ENCODE data around the gene NRXN2.

NRXN2 gene

DNA sequence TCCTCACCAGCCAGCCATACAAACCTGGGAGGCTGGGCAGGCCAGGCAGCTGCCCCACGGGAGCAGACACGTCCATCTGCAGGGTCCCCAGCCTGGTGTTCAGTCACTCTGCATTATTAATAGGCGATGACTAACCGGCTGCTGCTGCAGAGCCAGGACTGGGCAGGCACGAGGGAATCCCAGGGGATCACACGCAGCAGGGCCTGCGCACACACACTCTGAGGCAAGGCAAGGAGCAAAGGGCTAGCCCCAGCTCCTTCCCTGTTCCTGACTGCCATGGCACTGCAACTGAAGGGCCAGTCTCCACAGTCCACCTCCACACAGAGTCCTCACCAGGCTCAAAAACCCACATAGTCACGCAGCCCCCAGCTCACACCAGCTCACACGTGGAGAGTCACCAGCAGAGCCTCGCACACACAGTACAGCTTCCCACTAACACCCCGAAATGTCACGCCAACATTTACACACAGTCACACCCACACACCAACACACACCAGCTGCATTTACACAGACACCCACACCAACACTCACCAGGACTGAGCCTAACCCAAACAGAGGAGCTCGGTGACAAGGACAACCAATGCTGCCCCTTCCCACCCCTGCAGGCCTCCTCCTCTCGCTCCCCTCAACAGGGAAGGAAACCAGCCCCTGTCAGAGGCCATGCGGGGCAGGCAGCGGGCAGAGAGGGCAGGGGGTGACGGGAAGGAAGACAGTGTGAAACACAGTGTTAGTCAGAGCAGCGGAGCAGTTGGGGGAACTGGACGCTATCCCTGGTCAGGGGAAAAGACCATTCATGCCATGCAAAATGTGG is 47.3 kb downstream of the NRXN2 start:
- H3K4me2 ChIP-seq (ENCODE audit: low read length, poor library complexity, severe bottlenecking) = no peak overlapping the region
- peak overlapping the region; percentile 22 to 79 for H3K4ac ChIP-seq (ENCODE audit: low read depth in 1 of 2, low read length in 2 of 2)
- H3K79me1 ChIP-seq (replicated peaks; ENCODE audit: low read length, poor library complexity, severe bottlenecking) = no peaks in the 10 kb centered on the region
- H3K27ac ChIP-seq (ENCODE audit: low read length, poor library complexity, severe bottlenecking) = no peak overlapping the region
- H3K9ac ChIP-seq (ENCODE audit: low read length) = peak overlapping the region; percentile 58
- H4K8ac ChIP-seq (ENCODE audit: low read length) = peak overlapping the region; percentile 59
- peaks cover 13% of the 10 kb centered on the region for H3K4me1 ChIP-seq (ENCODE audit: control insufficient read depth, insufficient read depth, low read depth, low read length)
- peak overlapping the region in 1 of 2 experiments; percentile 63 for H3K14ac ChIP-seq (ENCODE audit: low read length in 2 of 2)
- 46% methylated on average over 18 of the region's 19 CpGs for WGBS
- peak overlapping the region; percentile 70 to 79 for H3K18ac ChIP-seq (ENCODE audit: low read depth in 1 of 2, low read length in 2 of 2)
- H3K27me3 ChIP-seq (ENCODE audit: control insufficient read depth in 1 of 2, insufficient read depth in 1 of 2, low read length in 2 of 2) = peaks cover 29 to 84% of the 10 kb centered on the region in 2 experiments
- H2BK12ac ChIP-seq (ENCODE audit: low read length in 2 of 2) = peak overlapping the region; percentile 42 to 79
- no peak overlapping the region for H2BK120ac ChIP-seq (ENCODE audit: low read depth, low read length)
- H3K9me3 ChIP-seq (ENCODE audit: control insufficient read depth, low read length) = no peaks in the 10 kb centered on the region
- H3K36me3 ChIP-seq (ENCODE audit: control insufficient read depth in 1 of 2, insufficient read depth in 2 of 2, low read depth in 1 of 2, low read length in 2 of 2) = no peaks in the 10 kb centered on the region
- H4K91ac ChIP-seq (ENCODE audit: low read length) = peak overlapping the region; percentile 92
- H3K23ac ChIP-seq (ENCODE audit: low read length in 2 of 2) = no peak overlapping the region
- peak overlapping the region; percentile 60 for H2BK15ac ChIP-seq (ENCODE audit: low read depth, poor library complexity, severe bottlenecking)
- H3K4me3 ChIP-seq (ENCODE audit: insufficient read depth in 1 of 2, low read depth in 1 of 2, low read length in 2 of 2) = peak overlapping the region in 1 of 2 experiments; percentile 52
- peak; percentile 92 for DNase-seq
- H2BK5ac ChIP-seq (ENCODE audit: low read depth, low read length, poor library complexity, severe bottlenecking) = no peak overlapping the region
- no peak overlapping the region for H2AFZ ChIP-seq (ENCODE audit: low read depth, low read length)
- no peak overlapping the region for H2AK5ac ChIP-seq (ENCODE audit: low read length, severe bottlenecking)

DNA sequence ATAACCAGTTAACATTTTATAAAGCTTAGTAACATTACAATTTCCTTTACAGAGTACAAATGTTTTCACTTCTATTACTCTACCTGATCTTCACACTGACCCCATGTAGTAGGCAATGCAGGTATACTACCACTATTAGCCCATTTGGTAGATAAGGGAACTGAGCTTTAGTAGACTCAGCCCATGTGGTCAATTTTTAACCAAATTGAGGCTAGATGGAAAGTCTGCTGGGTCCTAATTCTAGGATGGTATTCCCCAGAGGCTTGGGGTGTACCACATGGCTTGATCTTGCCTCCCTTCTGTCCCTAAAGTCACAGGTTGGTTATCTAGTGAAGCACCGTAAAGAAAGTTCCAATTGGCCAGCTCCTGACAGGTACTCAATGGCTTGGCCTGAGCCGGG is 48.2 kb downstream of the NRXN2 start:
- Histone ChIP-seq H3K79me1 (replicated peaks; ENCODE audit: low read length, poor library complexity, severe bottlenecking) (no peaks in the 10 kb centered on the region), H3K23ac (ENCODE audit: low read length in 2 of 2) (peak overlapping the region in 1 of 2 experiments; percentile 27), H3K18ac (ENCODE audit: low read depth in 1 of 2, low read length in 2 of 2) (no peak overlapping the region), H2BK12ac (ENCODE audit: low read length in 2 of 2) (no peak overlapping the region), H3K4me2 (ENCODE audit: low read length, poor library complexity, severe bottlenecking) (no peak overlapping the region), H4K91ac (ENCODE audit: low read length) (no peak overlapping the region), H3K4me3 (ENCODE audit: insufficient read depth in 1 of 2, low read depth in 1 of 2, low read length in 2 of 2) (peak overlapping the region in 1 of 2 experiments; percentile 43), H4K8ac (ENCODE audit: low read length) (no peak overlapping the region), H2BK15ac (ENCODE audit: low read depth, poor library complexity, severe bottlenecking) (no peak overlapping the region), H2AFZ (ENCODE audit: low read depth, low read length) (no peak overlapping the region), H3K9ac (ENCODE audit: low read length) (no peak overlapping the region), H3K27ac (ENCODE audit: low read length, poor library complexity, severe bottlenecking) (no peak overlapping the region), H2AK5ac (ENCODE audit: low read length, severe bottlenecking) (no peak overlapping the region), H3K36me3 (ENCODE audit: control insufficient read depth in 1 of 2, insufficient read depth in 2 of 2, low read depth in 1 of 2, low read length in 2 of 2) (no peaks in the 10 kb centered on the region), H3K9me3 (ENCODE audit: control insufficient read depth, low read length) (no peaks in the 10 kb centered on the region), H3K4ac (ENCODE audit: low read depth in 1 of 2, low read length in 2 of 2) (no peak overlapping the region), H2BK120ac (ENCODE audit: low read depth, low read length) (no peak overlapping the region), H3K4me1 (ENCODE audit: control insufficient read depth, insufficient read depth, low read depth, low read length) (peaks cover 13% of the 10 kb centered on the region), H3K27me3 (ENCODE audit: control insufficient read depth in 1 of 2, insufficient read depth in 1 of 2, low read length in 2 of 2) (peaks cover 33 to 84% of the 10 kb centered on the region in 2 experiments), H3K14ac (ENCODE audit: low read length in 2 of 2) (no peak overlapping the region), H2BK5ac (ENCODE audit: low read depth, low read length, poor library complexity, severe bottlenecking) (no peak overlapping the region)
- WGBS = 92% methylated on average over 2 of the region's 2 CpGs
- no peak for DNase-seq

DNA sequence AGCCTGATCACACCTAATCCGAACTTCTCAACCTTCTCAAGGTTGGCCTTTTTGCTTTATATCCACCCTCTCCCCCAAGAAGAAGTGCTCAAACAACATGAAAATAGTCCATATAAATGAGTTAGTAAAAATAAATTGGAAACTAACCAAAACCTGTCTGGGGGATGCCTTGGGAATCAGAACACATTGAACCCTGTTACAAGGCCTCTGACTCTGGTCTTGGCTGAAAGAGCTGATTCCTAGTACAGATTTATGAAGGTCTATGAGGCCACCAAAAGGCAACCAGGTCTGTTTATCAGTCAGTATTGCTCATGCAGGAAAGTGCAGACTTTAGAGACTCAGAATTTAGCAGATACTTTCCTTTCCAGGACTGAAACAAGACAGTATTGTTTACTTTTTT is 49.7 kb downstream of the NRXN2 start:
- H2BK12ac ChIP-seq (ENCODE audit: low read length in 2 of 2) = no peak overlapping the region
- H3K23ac ChIP-seq (ENCODE audit: low read length in 2 of 2) = no peak overlapping the region
- no peak overlapping the region for H3K4ac ChIP-seq (ENCODE audit: low read depth in 1 of 2, low read length in 2 of 2)
- no peak overlapping the region for H3K9ac ChIP-seq (ENCODE audit: low read length)
- H2AFZ ChIP-seq (ENCODE audit: low read depth, low read length) = no peak overlapping the region
- WGBS = 100% methylated on average over 1 of the region's 1 CpG
- no peak overlapping the region for H3K18ac ChIP-seq (ENCODE audit: low read depth in 1 of 2, low read length in 2 of 2)
- H2BK15ac ChIP-seq (ENCODE audit: low read depth, poor library complexity, severe bottlenecking) = no peak overlapping the region
- no peak overlapping the region for H2BK120ac ChIP-seq (ENCODE audit: low read depth, low read length)
- no peak overlapping the region for H3K27ac ChIP-seq (ENCODE audit: low read length, poor library complexity, severe bottlenecking)
- H3K4me2 ChIP-seq (ENCODE audit: low read length, poor library complexity, severe bottlenecking) = no peak overlapping the region
- H3K9me3 ChIP-seq (ENCODE audit: control insufficient read depth, low read length) = no peaks in the 10 kb centered on the region
- H3K4me3 ChIP-seq (ENCODE audit: insufficient read depth in 1 of 2, low read depth in 1 of 2, low read length in 2 of 2) = no peak overlapping the region
- H3K14ac ChIP-seq (ENCODE audit: low read length in 2 of 2) = no peak overlapping the region
- no peaks in the 10 kb centered on the region for H3K36me3 ChIP-seq (ENCODE audit: control insufficient read depth in 1 of 2, insufficient read depth in 2 of 2, low read depth in 1 of 2, low read length in 2 of 2)
- no peak overlapping the region for H4K8ac ChIP-seq (ENCODE audit: low read length)
- H2BK5ac ChIP-seq (ENCODE audit: low read depth, low read length, poor library complexity, severe bottlenecking) = no peak overlapping the region
- no peak overlapping the region for H2AK5ac ChIP-seq (ENCODE audit: low read length, severe bottlenecking)
- H3K79me1 ChIP-seq (replicated peaks; ENCODE audit: low read length, poor library complexity, severe bottlenecking) = no peaks in the 10 kb centered on the region
- no peak for DNase-seq
- peaks cover 46 to 89% of the 10 kb centered on the region in 2 experiments for H3K27me3 ChIP-seq (ENCODE audit: control insufficient read depth in 1 of 2, insufficient read depth in 1 of 2, low read length in 2 of 2)
- H4K91ac ChIP-seq (ENCODE audit: low read length) = no peak overlapping the region
- peaks cover 13% of the 10 kb centered on the region for H3K4me1 ChIP-seq (ENCODE audit: control insufficient read depth, insufficient read depth, low read depth, low read length)

DNA sequence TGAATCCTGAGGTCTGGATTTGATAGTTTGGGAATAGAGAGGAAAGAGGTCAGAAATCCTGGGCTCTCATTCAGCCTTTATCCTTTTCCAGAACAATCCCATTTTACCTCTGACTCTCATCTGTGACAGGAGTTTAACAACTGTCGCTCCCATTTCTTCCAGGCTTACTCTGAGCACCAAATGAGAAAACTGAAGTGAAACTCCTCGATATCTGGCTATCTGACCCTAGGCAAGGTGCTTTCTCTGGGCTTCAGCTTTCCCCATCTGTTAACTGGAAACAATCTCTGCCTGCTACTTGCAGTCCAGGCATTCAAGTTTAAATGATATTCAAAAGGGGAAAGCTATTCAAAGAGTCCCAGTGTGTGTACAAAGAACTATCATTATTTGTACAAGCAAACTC is 50.1 kb downstream of the NRXN2 start:
- H2BK12ac ChIP-seq (ENCODE audit: low read length in 2 of 2) = no peak overlapping the region
- no peak overlapping the region for H3K4ac ChIP-seq (ENCODE audit: low read depth in 1 of 2, low read length in 2 of 2)
- H2BK120ac ChIP-seq (ENCODE audit: low read depth, low read length) = no peak overlapping the region
- H3K36me3 ChIP-seq (ENCODE audit: control insufficient read depth in 1 of 2, insufficient read depth in 2 of 2, low read depth in 1 of 2, low read length in 2 of 2) = no peaks in the 10 kb centered on the region
- H2AFZ ChIP-seq (ENCODE audit: low read depth, low read length) = no peak overlapping the region
- H2BK5ac ChIP-seq (ENCODE audit: low read depth, low read length, poor library complexity, severe bottlenecking) = no peak overlapping the region
- WGBS = 87% methylated on average over 2 of the region's 2 CpGs
- no peak overlapping the region for H4K91ac ChIP-seq (ENCODE audit: low read length)
- no peak overlapping the region for H3K27ac ChIP-seq (ENCODE audit: low read length, poor library complexity, severe bottlenecking)
- H3K4me2 ChIP-seq (ENCODE audit: low read length, poor library complexity, severe bottlenecking) = no peak overlapping the region
- H3K23ac ChIP-seq (ENCODE audit: low read length in 2 of 2) = no peak overlapping the region
- H2AK5ac ChIP-seq (ENCODE audit: low read length, severe bottlenecking) = no peak overlapping the region
- H4K8ac ChIP-seq (ENCODE audit: low read length) = no peak overlapping the region
- H3K9ac ChIP-seq (ENCODE audit: low read length) = no peak overlapping the region
- no peaks in the 10 kb centered on the region for H3K79me1 ChIP-seq (replicated peaks; ENCODE audit: low read length, poor library complexity, severe bottlenecking)
- no peak overlapping the region for H3K4me3 ChIP-seq (ENCODE audit: insufficient read depth in 1 of 2, low read depth in 1 of 2, low read length in 2 of 2)
- H3K9me3 ChIP-seq (ENCODE audit: control insufficient read depth, low read length) = no peaks in the 10 kb centered on the region
- no peak overlapping the region for H3K18ac ChIP-seq (ENCODE audit: low read depth in 1 of 2, low read length in 2 of 2)
- no peak overlapping the region for H3K14ac ChIP-seq (ENCODE audit: low read length in 2 of 2)
- no peak for DNase-seq
- H3K27me3 ChIP-seq (ENCODE audit: control insufficient read depth in 1 of 2, insufficient read depth in 1 of 2, low read length in 2 of 2) = peaks cover 50 to 89% of the 10 kb centered on the region in 2 experiments
- H2BK15ac ChIP-seq (ENCODE audit: low read depth, poor library complexity, severe bottlenecking) = no peak overlapping the region
- H3K4me1 ChIP-seq (ENCODE audit: control insufficient read depth, insufficient read depth, low read depth, low read length) = peaks cover 13% of the 10 kb centered on the region

All from mesenchymal stem cell (in vitro differentiated cells and primary cell).